Measurements from ENCODE around the gene ABTB2. TPM values are rescaled to one million over a fixed set of nuclear protein-coding genes. Genes with fewer than 3 reads are reported as not detected.

The ABTB2 gene
- total and polyA plus RNA-seq, 9 of the 15 experiments (the other 6 are each of a cell fraction or from before 2014, with no cell fraction given) = 0.03 to 0.18 (median 0.12) TPM; not detected in 2

DNA sequence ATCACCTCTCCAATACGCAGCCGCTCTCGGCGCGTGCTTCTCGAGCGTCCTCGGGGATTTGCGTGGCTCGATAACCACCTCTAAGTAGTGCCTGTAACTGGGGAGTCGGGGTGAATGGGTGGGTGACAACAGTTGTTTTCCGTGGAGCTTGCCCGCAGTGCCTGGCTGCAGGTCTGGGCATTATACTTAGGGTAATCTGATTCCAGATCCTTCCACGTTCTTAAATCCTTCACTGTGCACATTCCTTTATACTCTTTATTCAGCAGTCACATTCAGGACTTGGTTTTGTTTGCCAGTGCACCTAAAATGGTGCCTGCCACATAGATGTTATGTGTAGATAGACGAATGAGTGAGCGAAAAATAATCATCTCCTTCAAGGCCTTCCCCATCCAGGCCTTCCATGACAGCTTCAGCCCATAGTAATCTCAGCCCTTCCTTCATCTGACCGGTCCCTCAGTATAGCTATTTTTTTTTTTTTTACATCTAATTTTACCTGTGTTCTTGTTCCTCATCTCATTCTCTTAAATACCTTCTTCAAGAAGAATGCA is 251.8 kb downstream of the ABTB2 start (continued):
- TF ChIP-seq, protein P1, sequence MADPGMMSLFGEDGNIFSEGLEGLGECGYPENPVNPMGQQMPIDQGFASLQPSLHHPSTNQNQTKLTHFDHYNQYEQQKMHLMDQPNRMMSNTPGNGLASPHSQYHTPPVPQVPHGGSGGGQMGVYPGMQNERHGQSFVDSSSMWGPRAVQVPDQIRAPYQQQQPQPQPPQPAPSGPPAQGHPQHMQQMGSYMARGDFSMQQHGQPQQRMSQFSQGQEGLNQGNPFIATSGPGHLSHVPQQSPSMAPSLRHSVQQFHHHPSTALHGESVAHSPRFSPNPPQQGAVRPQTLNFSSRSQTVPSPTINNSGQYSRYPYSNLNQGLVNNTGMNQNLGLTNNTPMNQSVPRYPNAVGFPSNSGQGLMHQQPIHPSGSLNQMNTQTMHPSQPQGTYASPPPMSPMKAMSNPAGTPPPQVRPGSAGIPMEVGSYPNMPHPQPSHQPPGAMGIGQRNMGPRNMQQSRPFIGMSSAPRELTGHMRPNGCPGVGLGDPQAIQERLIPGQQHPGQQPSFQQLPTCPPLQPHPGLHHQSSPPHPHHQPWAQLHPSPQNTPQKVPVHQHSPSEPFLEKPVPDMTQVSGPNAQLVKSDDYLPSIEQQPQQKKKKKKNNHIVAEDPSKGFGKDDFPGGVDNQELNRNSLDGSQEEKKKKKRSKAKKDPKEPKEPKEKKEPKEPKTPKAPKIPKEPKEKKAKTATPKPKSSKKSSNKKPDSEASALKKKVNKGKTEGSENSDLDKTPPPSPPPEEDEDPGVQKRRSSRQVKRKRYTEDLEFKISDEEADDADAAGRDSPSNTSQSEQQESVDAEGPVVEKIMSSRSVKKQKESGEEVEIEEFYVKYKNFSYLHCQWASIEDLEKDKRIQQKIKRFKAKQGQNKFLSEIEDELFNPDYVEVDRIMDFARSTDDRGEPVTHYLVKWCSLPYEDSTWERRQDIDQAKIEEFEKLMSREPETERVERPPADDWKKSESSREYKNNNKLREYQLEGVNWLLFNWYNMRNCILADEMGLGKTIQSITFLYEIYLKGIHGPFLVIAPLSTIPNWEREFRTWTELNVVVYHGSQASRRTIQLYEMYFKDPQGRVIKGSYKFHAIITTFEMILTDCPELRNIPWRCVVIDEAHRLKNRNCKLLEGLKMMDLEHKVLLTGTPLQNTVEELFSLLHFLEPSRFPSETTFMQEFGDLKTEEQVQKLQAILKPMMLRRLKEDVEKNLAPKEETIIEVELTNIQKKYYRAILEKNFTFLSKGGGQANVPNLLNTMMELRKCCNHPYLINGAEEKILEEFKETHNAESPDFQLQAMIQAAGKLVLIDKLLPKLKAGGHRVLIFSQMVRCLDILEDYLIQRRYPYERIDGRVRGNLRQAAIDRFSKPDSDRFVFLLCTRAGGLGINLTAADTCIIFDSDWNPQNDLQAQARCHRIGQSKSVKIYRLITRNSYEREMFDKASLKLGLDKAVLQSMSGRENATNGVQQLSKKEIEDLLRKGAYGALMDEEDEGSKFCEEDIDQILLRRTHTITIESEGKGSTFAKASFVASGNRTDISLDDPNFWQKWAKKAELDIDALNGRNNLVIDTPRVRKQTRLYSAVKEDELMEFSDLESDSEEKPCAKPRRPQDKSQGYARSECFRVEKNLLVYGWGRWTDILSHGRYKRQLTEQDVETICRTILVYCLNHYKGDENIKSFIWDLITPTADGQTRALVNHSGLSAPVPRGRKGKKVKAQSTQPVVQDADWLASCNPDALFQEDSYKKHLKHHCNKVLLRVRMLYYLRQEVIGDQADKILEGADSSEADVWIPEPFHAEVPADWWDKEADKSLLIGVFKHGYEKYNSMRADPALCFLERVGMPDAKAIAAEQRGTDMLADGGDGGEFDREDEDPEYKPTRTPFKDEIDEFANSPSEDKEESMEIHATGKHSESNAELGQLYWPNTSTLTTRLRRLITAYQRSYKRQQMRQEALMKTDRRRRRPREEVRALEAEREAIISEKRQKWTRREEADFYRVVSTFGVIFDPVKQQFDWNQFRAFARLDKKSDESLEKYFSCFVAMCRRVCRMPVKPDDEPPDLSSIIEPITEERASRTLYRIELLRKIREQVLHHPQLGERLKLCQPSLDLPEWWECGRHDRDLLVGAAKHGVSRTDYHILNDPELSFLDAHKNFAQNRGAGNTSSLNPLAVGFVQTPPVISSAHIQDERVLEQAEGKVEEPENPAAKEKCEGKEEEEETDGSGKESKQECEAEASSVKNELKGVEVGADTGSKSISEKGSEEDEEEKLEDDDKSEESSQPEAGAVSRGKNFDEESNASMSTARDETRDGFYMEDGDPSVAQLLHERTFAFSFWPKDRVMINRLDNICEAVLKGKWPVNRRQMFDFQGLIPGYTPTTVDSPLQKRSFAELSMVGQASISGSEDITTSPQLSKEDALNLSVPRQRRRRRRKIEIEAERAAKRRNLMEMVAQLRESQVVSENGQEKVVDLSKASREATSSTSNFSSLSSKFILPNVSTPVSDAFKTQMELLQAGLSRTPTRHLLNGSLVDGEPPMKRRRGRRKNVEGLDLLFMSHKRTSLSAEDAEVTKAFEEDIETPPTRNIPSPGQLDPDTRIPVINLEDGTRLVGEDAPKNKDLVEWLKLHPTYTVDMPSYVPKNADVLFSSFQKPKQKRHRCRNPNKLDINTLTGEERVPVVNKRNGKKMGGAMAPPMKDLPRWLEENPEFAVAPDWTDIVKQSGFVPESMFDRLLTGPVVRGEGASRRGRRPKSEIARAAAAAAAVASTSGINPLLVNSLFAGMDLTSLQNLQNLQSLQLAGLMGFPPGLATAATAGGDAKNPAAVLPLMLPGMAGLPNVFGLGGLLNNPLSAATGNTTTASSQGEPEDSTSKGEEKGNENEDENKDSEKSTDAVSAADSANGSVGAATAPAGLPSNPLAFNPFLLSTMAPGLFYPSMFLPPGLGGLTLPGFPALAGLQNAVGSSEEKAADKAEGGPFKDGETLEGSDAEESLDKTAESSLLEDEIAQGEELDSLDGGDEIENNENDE (IDR thresholded peaks at IDR 0.05; ENCODE audit: low read depth, low read length) = no peak
- TF ChIP-seq SIN3B (IDR thresholded peaks at IDR 0.05; ENCODE audit: low read depth) (no peak), PHF21A (IDR thresholded peaks at IDR 0.05; ENCODE audit: borderline replicate concordance, low read depth) (no peak), EZH2 (IDR thresholded peaks at IDR 0.05; ENCODE audit: borderline replicate concordance, low read depth, low read length) (no peak), NFRKB (IDR thresholded peaks at IDR 0.05; ENCODE audit: low read depth) (0 out of 2 replicates have a peak, but pooled peaks have one; percentile 21), TAL1 (IDR thresholded peaks at IDR 0.05) (no peak), BACH1 (tag; IDR thresholded peaks at IDR 0.05) (no peak)
- TF ChIP-seq, protein P2, sequence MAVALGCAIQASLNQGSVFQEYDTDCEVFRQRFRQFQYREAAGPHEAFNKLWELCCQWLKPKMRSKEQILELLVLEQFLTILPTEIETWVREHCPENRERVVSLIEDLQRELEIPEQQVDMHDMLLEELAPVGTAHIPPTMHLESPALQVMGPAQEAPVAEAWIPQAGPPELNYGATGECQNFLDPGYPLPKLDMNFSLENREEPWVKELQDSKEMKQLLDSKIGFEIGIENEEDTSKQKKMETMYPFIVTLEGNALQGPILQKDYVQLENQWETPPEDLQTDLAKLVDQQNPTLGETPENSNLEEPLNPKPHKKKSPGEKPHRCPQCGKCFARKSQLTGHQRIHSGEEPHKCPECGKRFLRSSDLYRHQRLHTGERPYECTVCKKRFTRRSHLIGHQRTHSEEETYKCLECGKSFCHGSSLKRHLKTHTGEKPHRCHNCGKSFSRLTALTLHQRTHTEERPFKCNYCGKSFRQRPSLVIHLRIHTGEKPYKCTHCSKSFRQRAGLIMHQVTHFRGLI (CRISPR knock-in tag; IDR thresholded peaks at IDR 0.05) = no peak
- TF ChIP-seq, protein P3, sequence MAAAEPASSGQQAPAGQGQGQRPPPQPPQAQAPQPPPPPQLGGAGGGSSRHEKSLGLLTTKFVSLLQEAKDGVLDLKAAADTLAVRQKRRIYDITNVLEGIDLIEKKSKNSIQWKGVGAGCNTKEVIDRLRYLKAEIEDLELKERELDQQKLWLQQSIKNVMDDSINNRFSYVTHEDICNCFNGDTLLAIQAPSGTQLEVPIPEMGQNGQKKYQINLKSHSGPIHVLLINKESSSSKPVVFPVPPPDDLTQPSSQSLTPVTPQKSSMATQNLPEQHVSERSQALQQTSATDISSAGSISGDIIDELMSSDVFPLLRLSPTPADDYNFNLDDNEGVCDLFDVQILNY (CRISPR knock-in tag; IDR thresholded peaks at IDR 0.05) = no peak
- TF ChIP-seq, protein P4, sequence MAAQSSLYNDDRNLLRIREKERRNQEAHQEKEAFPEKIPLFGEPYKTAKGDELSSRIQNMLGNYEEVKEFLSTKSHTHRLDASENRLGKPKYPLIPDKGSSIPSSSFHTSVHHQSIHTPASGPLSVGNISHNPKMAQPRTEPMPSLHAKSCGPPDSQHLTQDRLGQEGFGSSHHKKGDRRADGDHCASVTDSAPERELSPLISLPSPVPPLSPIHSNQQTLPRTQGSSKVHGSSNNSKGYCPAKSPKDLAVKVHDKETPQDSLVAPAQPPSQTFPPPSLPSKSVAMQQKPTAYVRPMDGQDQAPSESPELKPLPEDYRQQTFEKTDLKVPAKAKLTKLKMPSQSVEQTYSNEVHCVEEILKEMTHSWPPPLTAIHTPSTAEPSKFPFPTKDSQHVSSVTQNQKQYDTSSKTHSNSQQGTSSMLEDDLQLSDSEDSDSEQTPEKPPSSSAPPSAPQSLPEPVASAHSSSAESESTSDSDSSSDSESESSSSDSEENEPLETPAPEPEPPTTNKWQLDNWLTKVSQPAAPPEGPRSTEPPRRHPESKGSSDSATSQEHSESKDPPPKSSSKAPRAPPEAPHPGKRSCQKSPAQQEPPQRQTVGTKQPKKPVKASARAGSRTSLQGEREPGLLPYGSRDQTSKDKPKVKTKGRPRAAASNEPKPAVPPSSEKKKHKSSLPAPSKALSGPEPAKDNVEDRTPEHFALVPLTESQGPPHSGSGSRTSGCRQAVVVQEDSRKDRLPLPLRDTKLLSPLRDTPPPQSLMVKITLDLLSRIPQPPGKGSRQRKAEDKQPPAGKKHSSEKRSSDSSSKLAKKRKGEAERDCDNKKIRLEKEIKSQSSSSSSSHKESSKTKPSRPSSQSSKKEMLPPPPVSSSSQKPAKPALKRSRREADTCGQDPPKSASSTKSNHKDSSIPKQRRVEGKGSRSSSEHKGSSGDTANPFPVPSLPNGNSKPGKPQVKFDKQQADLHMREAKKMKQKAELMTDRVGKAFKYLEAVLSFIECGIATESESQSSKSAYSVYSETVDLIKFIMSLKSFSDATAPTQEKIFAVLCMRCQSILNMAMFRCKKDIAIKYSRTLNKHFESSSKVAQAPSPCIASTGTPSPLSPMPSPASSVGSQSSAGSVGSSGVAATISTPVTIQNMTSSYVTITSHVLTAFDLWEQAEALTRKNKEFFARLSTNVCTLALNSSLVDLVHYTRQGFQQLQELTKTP (IDR thresholded peaks at IDR 0.05; ENCODE audit: low read depth in 1 of 2, partially characterized antibody in 2 of 2) = no peak

All from K562 (cell line).